Measurements from ENCODE around the gene TEX11.
A peak's percentile ranks its signal among the peaks of the same experiment; 100 is the strongest.

The TEX11 gene

GRCh38 chrX:70496491-70496890, 412.0 kb downstream of the TEX11 start:
- no peak for DNase-seq (ENCODE audit: low read depth in 2 of 2)

GRCh38 chrX:70494441-70494840, 414.1 kb downstream of the TEX11 start:
- DNase-seq (ENCODE audit: low read depth in 2 of 2), result no peak

DNA sequence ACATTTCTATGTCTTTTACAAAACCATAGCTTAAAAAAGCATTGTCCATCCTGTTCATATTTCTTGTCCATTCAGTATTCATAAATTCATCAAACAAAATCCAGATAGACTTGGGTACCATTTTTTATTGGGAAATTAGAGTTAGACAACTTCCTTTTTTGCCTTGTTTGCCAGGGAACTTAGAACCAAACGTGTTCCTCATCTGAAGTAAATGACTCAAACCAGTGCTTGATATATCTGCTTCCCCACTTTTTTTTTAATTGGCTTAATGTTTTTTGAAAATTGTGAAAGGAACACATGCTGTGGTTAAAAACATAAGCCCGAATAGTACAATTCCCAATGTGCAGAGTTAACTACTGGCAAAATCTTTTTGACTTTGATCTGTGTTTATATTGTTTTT, 419.7 kb downstream of the TEX11 start:
- no peak for DNase-seq (ENCODE audit: low read depth in 2 of 2)

DNA sequence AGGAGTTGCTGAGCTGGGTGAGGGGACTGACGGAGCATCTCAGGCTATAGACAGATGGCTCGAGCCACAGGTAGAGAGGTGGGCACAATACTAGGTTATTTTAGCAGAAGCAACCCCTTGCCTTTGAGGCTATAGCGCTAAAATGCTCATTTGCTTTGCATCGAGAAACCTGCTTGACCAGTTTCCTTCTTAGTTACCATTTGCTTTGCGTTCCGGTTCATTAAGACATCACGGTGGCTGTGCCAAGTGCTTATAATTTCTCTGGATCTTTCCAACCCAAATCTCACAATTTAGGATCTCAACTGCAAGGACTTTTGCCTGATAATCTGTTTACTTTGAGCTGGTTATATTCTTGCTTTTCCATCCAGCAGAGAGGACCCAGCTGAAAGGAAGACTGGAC, 423.0 kb downstream of the TEX11 start:
- no peak for DNase-seq (ENCODE audit: low read depth in 2 of 2)

DNA sequence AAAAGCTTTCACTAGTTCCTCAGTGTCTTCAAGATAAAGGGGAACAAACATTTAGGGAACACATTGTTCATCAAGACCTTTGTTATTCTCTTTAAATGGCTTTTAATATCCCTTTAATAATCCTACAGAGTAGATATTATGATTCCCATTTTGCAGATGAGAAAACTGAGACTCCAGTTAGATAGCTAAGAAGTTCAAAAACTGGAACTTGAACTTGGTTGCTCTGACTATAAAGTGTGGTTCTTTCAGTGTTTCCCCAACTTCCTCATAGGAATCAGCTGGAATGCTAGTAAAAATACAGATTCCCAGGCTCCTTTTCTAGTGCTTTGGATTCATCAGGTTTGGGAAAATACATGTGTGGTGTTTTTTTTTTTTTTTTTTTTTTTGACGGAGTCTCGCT, 426.2 kb downstream of the TEX11 start:
- no peak for DNase-seq (ENCODE audit: low read depth in 2 of 2)

- no peak for DNase-seq (ENCODE audit: low read depth in 2 of 2)
Observed at GRCh38 chrX:70481471-70482270, 426.8 kb downstream of the TEX11 start.

- no peak for DNase-seq (ENCODE audit: low read depth in 2 of 2)
Observed at GRCh38 chrX:70480660-70481018, 427.9 kb downstream of the TEX11 start.

GRCh38 chrX:70479922-70480659, 428.4 kb downstream of the TEX11 start:
- DNase-seq (ENCODE audit: low read depth in 2 of 2), result no peak

DNA sequence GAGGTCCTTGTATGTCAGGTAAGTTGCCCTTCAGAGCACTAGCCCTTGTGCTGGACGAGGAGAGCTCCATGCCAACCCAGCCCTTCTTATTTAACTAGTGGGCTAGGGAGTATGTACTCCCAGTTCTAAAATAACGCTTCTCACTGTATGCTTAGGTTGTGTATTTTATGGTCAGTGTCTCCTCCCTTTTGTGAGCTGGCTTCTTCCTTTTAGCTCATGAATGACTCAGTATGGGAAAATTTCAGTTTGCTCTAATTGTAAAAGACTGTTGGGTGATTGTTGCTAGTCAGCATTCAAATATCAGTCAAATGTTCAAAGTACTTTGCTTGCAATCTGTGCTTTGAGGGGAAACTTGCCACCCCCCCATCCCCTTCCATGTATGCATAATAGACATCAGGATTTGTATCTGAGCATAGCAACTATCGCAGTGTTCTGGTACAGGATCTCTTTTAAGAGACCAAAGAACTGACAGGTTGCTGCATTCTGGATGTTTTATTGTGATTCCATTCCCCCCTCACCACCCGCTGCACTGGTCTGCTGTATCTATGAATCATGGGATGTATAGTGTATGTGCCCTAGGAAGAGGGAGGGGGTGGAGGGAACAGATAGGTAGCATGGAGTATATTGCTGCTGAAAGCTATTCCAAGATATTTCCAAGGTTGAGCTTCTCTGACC, 429.1 kb downstream of the TEX11 start:
- DNase-seq (ENCODE audit: low read depth in 2 of 2), result peak; percentile 18 to 29
